ENCODE data around the gene HIGD1C. TPM values are rescaled to one million over a fixed set of nuclear protein-coding genes. Genes with fewer than 3 reads are reported as not detected.

The HIGD1C gene
- total and polyA plus RNA-seq, 2 of the 8 experiments (the other 6 are each of a cell fraction or from before 2014, with no cell fraction given), result not detected

- TF ChIP-seq CHD7 (IDR thresholded peaks at IDR 0.05; ENCODE audit: insufficient replicate concordance, low read length), result no peak
- TF ChIP-seq BACH1 (IDR thresholded peaks at IDR 0.05; ENCODE audit: low read length), result no peak
- no peak for TF ChIP-seq HDAC6 (IDR thresholded peaks at IDR 0.05; ENCODE audit: low read depth, low read length)
- TF ChIP-seq FOSL1 (IDR thresholded peaks at IDR 0.05; ENCODE audit: insufficient read depth, low read depth, low read length), result no peak
- TF ChIP-seq POLR2A (IDR thresholded peaks at IDR 0.05; ENCODE audit: control extremely low read depth in 1 of 2, low read depth in 2 of 2, low read length in 2 of 2), result no peak
- no peak for TF ChIP-seq POLR2AphosphoS5 (IDR thresholded peaks at IDR 0.05; ENCODE audit: low read depth, low read length)
- no peak for TF ChIP-seq GABPA (IDR thresholded peaks at IDR 0.05; ENCODE audit: borderline replicate concordance, insufficient read depth, low read length)
Observed at GRCh38 chr12:50951112-50951511, 1.2 kb upstream of the HIGD1C start (continued).

Measured in H1 (cell line).